Sigmoid colon (tissue), 7 donors: Measurements from ENCODE around the gene CFAP410. TPM values are rescaled to one million over a fixed set of nuclear protein-coding genes. Genes with fewer than 3 reads are reported as not detected.

Experiments
- DNase-seq: peaks from one replicate; pipeline ENCODE4 v3.0.0-alpha.2; 2019
- H3K27ac ChIP-seq, 4 donors: fragments of 200-600 bp; sonication (generic); one replicate each; pipeline ENCODE4 v1.5.1; 2016 to 2019; ENCODE audit warnings: mild to moderate bottlenecking in 1 of 4
- H3K27me3 ChIP-seq, 3 donors: fragments of 200-600 bp; sonication (generic); one replicate each; pipeline ENCODE4 v1.5.1; 2019; ENCODE audit warnings: mild to moderate bottlenecking in 1 of 3
- H3K36me3 ChIP-seq, 4 donors: fragments of 200-600 bp; sonication (generic); one replicate each; pipeline ENCODE4 v1.5.1; 2016 to 2019
- H3K4me1 ChIP-seq, 4 donors: fragments of 200-600 bp; sonication (generic); one replicate each; pipeline ENCODE4 v1.5.1; 2017 to 2019
- H3K4me3 ChIP-seq, 4 donors: fragments of 200-600 bp; sonication (generic); one replicate each; pipeline ENCODE4 v1.5.1; 2017 to 2019; ENCODE audit warnings: mild to moderate bottlenecking in 2 of 4, moderate library complexity in 1 of 4
- H3K9me3 ChIP-seq, 4 donors: fragments of 200-600 bp in 3 of 4; sonication (generic) in 3 of 4; one replicate each; pipeline versions ENCODE4 v1.5.1 to v1.6.1; 2013 to 2019
- CTCF ChIP-seq, 4 experiments: fragments of 450-650 bp in 3 of 4; fragments of 200-600 bp in 1 of 4; IDR thresholded peaks; one replicate each; pipeline ENCODE4 v1.5.1; 2016 to 2019; ENCODE audit warnings: antibody characterized with exemption in 4 of 4, mild to moderate bottlenecking in 3 of 4, moderate library complexity in 2 of 4
- EP300 ChIP-seq, 4 donors: sonication (generic); formaldehyde crosslinking; IDR thresholded peaks; one replicate each; pipeline ENCODE4 v1.6.1; 2017; ENCODE audit warnings: antibody characterized with exemption in 4 of 4
- POLR2A ChIP-seq, 2 donors: fragments of 450-650 bp; IDR thresholded peaks; one replicate each; pipeline ENCODE4 v1.6.1; 2016; ENCODE audit warnings: antibody characterized with exemption in 2 of 2, mild to moderate bottlenecking in 2 of 2, moderate library complexity in 2 of 2
- POLR2AphosphoS5 ChIP-seq, 4 donors: sonication (generic); formaldehyde crosslinking; IDR thresholded peaks; one replicate each; pipeline ENCODE4 v1.6.1; 2017; ENCODE audit warnings: antibody characterized with exemption in 4 of 4
- WGBS, 2 donors: extraction: QIAGEN DNeasy Blood & Tissue Kit; methylation state at CpG; one replicate each; pipeline ENCODE4 v1.1.7; 2013; 5-methylcytosine and 5-hydroxymethylcytosine counted together
- intact Hi-C: fragments of 100-400 bp; cut with DNase I; formaldehyde crosslinking; loops from one replicate; pipeline ENCODE4 v1.15.1; 2023
- polyA plus RNA-seq, 3 donors: library from polyadenylated mRNA; stranded (reverse); fragments of 200-250 nt; gene quantifications; one replicate each; pipeline ENCODE4 v1.2.3, GENCODE V29; 2013
- total RNA-seq, 4 donors: library from RNA; depleted of rRNA; stranded (reverse); fragments of >200 nt; gene quantifications; one replicate each; pipeline ENCODE4 v1.1.0, GENCODE V29; 2016
- donor health status: healthy with polysubstance abuse.
- donor health status: Bipolar disorder and iron deficiency.
- donor health status: healthy.

The CFAP410 gene
- total and polyA plus RNA-seq, 7 donors: 12.7 to 31.7 (median 28.2) TPM

GRCh38 chr21:44333509-44334328 lies 5.5 kb downstream of the CFAP410 start:
- H3K36me3 ChIP-seq: peaks cover 0 to 60% (median 3%) of the 10 kb centered on the region in 4 donors
- intact Hi-C loops: no loop called here
- H3K4me3 ChIP-seq: no peak overlapping the region
- WGBS, 2 donors: 87 to 91% methylated on average over 45 of the region's 45 CpGs
- DNase-seq: no peak
- H3K9me3 ChIP-seq: no peaks in the 10 kb centered on the region
- H3K4me1 ChIP-seq: peaks cover 0 to 16% (median 11%) of the 10 kb centered on the region in 4 donors
- no peaks in the 10 kb centered on the region for H3K27me3 ChIP-seq
- H3K27ac ChIP-seq: no peak overlapping the region
- TF ChIP-seq EP300 (IDR thresholded peaks at IDR 0.05) (no peak), POLR2A (IDR thresholded peaks at IDR 0.05) (no peak), POLR2AphosphoS5 (IDR thresholded peaks at IDR 0.05) (no peak), CTCF (IDR thresholded peaks at IDR 0.05) (no peak)

- H3K4me3 ChIP-seq: no peak overlapping the region
- TF ChIP-seq EP300 (IDR thresholded peaks at IDR 0.05): no peak
- TF ChIP-seq POLR2AphosphoS5 (IDR thresholded peaks at IDR 0.05): no peak
- no peak for TF ChIP-seq POLR2A (IDR thresholded peaks at IDR 0.05)
- no peak for TF ChIP-seq CTCF (IDR thresholded peaks at IDR 0.05)
- DNase-seq: no peak
- H3K9me3 ChIP-seq: no peaks in the 10 kb centered on the region
- peaks cover 0 to 60% (median 3%) of the 10 kb centered on the region in 4 donors for H3K36me3 ChIP-seq
- no peaks in the 10 kb centered on the region for H3K27me3 ChIP-seq
- H3K4me1 ChIP-seq: peaks cover 0 to 10% (median 5%) of the 10 kb centered on the region in 4 donors
- WGBS, 2 donors: 96 to 97% methylated on average over 22 of the region's 22 CpGs
- H3K27ac ChIP-seq: no peak overlapping the region
- intact Hi-C loops: no loop called here
These were observed 6.2 kb downstream of the CFAP410 start for GRCh38 chr21:44332965-44333364.

GRCh38 chr21:44332383-44332782 lies 6.8 kb downstream of the CFAP410 start:
- intact Hi-C loops: no loop called here
- no peak overlapping the region for H3K27ac ChIP-seq
- H3K4me3 ChIP-seq: no peak overlapping the region
- peaks cover 0 to 66% (median 3%) of the 10 kb centered on the region in 4 donors for H3K36me3 ChIP-seq
- 91 to 92% methylated on average over 17 of the region's 17 CpGs for WGBS, 2 donors
- peaks cover 0 to 5% (median 1%) of the 10 kb centered on the region in 4 donors for H3K4me1 ChIP-seq
- H3K9me3 ChIP-seq: no peaks in the 10 kb centered on the region
- no peaks in the 10 kb centered on the region for H3K27me3 ChIP-seq
- no peak for DNase-seq
- TF ChIP-seq POLR2AphosphoS5 (IDR thresholded peaks at IDR 0.05) (no peak), EP300 (IDR thresholded peaks at IDR 0.05) (no peak), POLR2A (IDR thresholded peaks at IDR 0.05) (no peak)

GRCh38 chr21:44331650-44332307 lies 7.4 kb downstream of the CFAP410 start:
- no peaks in the 10 kb centered on the region for H3K27me3 ChIP-seq
- no peaks in the 10 kb centered on the region for H3K9me3 ChIP-seq
- no peak overlapping the region for H3K4me3 ChIP-seq
- DNase-seq: no peak
- no peak overlapping the region for H3K27ac ChIP-seq
- intact Hi-C loops: no loop called here
- H3K4me1 ChIP-seq: peaks cover 0 to 5% (median 0%) of the 10 kb centered on the region in 4 donors
- peaks cover 0 to 66% (median 3%) of the 10 kb centered on the region in 4 donors for H3K36me3 ChIP-seq
- WGBS, 2 donors: 81 to 85% methylated on average over 20 of the region's 20 CpGs
- TF ChIP-seq EP300 (IDR thresholded peaks at IDR 0.05) (no peak), POLR2AphosphoS5 (IDR thresholded peaks at IDR 0.05) (no peak), CTCF (IDR thresholded peaks at IDR 0.05) (no peak), POLR2A (IDR thresholded peaks at IDR 0.05) (no peak)

- intact Hi-C loops: no loop called here
- WGBS, 2 donors: 91 to 93% methylated on average over 16 of the region's 16 CpGs
- no peak for TF ChIP-seq POLR2A (IDR thresholded peaks at IDR 0.05)
- TF ChIP-seq CTCF (IDR thresholded peaks at IDR 0.05): no peak
- TF ChIP-seq EP300 (IDR thresholded peaks at IDR 0.05): no peak
- no peak for TF ChIP-seq POLR2AphosphoS5 (IDR thresholded peaks at IDR 0.05)
- Histone ChIP-seq H3K27ac (no peak overlapping the region), H3K4me3 (no peak overlapping the region), H3K9me3 (no peaks in the 10 kb centered on the region), H3K27me3 (no peaks in the 10 kb centered on the region), H3K36me3 (peaks cover 0 to 65% (median 3%) of the 10 kb centered on the region in 4 donors), H3K4me1 (peaks cover 0 to 5% (median 0%) of the 10 kb centered on the region in 4 donors)
- DNase-seq: no peak
These were observed 8.0 kb downstream of the CFAP410 start for GRCh38 chr21:44331209-44331608.
